NCI-H1105 (cell line): ENCODE measurements around the gene ELANE.

ENCODE experiments used
- DNase-seq: peaks from one replicate; lab custom pipeline; 2025; lab: John Stamatoyannopoulos, UW

Gene ELANE

GRCh38 chr19:852136-853013, at the start of gene ELANE:
Gene ELANE, plus strand, starts transcription at chr19:852303. Its CDS starts 26 bp downstream, at chr19:852329.
- no peak for DNase-seq

- DNase-seq: no peak
Measured at GRCh38 chr19:802498-803098, 49.5 kb upstream of the ELANE start.

- no peak for DNase-seq
Measured at GRCh38 chr19:803099-803561, 49.0 kb upstream of the ELANE start.

GRCh38 chr19:803686-804418, 48.3 kb upstream of the ELANE start:
- no peak for DNase-seq

GRCh38 chr19:804419-805165, 47.5 kb upstream of the ELANE start:
- DNase-seq: no peak

- DNase-seq: no peak
Measured at GRCh38 chr19:805166-805551, 46.9 kb upstream of the ELANE start.

GRCh38 chr19:805600-806550, 46.2 kb upstream of the ELANE start:
- DNase-seq: no peak

- DNase-seq: no peak
Measured at GRCh38 chr19:806815-807421, 45.2 kb upstream of the ELANE start.

GRCh38 chr19:807627-808422, 44.3 kb upstream of the ELANE start:
- DNase-seq: no peak

- no peak for DNase-seq
Measured at GRCh38 chr19:808423-808775, 43.7 kb upstream of the ELANE start.

- DNase-seq: no peak
Measured at GRCh38 chr19:810077-810855, 41.8 kb upstream of the ELANE start.

- no peak for DNase-seq
Measured at GRCh38 chr19:810883-811489, 41.1 kb upstream of the ELANE start.

GRCh38 chr19:811506-812048, 40.5 kb upstream of the ELANE start:
- DNase-seq: no peak

GRCh38 chr19:812049-812746, 39.9 kb upstream of the ELANE start:
- no peak for DNase-seq

- DNase-seq: no peak
Measured at GRCh38 chr19:812747-813218, 39.3 kb upstream of the ELANE start.

GRCh38 chr19:813219-814151, 38.6 kb upstream of the ELANE start:
- DNase-seq: no peak
